ENCODE measurements around the gene COQ4.

DNA sequence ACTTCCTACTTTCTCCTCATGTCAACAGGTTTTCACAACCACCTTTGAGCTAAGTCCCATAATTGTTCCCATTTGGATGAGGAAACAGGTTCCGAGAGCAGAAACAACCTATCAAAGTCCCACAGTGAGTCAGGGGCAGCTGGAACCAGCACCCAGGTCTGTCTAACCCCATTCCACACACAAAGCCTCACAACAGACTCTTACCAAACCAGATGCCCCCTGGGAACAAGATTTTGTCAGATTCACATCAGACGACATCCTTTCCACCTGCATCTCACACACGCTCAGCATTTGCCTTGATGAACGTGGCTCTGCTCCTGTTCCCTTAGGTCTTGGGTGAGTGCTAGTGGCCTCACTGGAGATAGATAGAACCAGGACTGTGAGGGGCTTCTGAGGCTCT, 29.5 kb upstream of the COQ4 start:
- no peak for TF ChIP-seq CTCF (IDR thresholded peaks at IDR 0.05 in 4 of 5, conservative IDR thresholded peaks at IDR 0.05 in 1 of 5)
- no peak for TF ChIP-seq POLR2A (IDR thresholded peaks at IDR 0.05)
